ENCODE data around the gene TEX12.

DNA sequence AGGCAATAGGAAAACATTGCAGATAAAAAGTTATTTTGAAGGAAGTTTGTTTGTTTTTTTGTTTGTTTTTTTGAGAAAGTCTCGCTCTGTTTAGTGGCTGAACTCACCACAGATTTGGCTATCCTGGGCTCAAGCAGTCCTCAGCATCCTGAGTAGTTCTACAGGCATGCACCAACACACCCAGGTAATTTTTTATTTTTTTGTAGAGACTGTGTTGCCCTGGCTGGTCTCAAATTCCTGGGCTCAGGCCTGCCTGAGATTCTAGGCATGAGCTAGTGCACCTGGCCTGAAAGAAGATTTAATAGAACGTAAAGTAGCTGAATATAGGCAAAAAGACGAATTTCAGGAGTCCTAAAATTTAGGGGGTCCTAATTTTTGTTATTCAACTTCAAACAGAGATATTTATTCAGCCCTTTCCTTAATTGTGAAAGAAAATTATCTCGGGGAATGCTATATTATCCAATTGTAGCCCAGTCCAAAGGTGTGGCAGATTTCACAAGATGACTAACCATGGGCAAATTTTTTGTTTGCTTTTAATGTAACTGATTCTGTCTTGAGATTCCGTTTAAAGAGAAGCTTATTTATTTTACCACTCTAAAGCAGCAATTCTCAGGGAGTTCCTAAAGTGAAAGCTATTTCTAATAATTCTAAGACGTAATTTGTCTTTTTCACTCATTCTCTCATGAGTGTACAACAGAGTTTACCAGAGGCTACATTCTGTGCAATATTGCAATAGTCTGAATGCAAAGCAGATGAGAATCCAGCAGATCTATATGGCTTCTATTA lies 4.2 kb upstream of the TEX12 start:
- TF ChIP-seq POLR2A (IDR thresholded peaks at IDR 0.05; ENCODE audit: low read length), result no peak
- no peak for TF ChIP-seq GATA1 (IDR thresholded peaks at IDR 0.05; ENCODE audit: low read depth, low read length)

All from erythroblast (primary cell).